ENCODE results near the gene NXN.

GRCh38 chr17:1019451-1019850, 39.9 kb upstream of the NXN start:
- TF ChIP-seq EZH2phosphoT487 (IDR thresholded peaks at IDR 0.05; ENCODE audit: insufficient read depth, low read depth) (no peak), EZH2 (IDR thresholded peaks at IDR 0.05; ENCODE audit: insufficient read depth, poor library complexity, severe bottlenecking) (no peak)

Measured in GM23248 (cell line).